Measurements from ENCODE around the gene TPX2.

Gene TPX2

GRCh38 chr20:31721408-31722256, 17.5 kb upstream of the TPX2 start:
- Histone ChIP-seq H3K4me2 (peak overlapping the region; percentile 89 to 99 (median 96)), H4K20me1 (peaks cover 3 to 42% (median 35%) of the 10 kb centered on the region in 11 experiments; a peak in 14 of 22 replicates), H3K4me1 (peaks cover 37 to 62% (median 60%) of the 10 kb centered on the region in 10 experiments), H3K27me3 (no peaks in the 10 kb centered on the region), H3K27ac (peak overlapping the region; percentile 91 to 100 (median 97)), H3K9ac (peak overlapping the region; percentile 85 to 98 (median 96)), H3K36me3 (peaks cover 24 to 48% (median 31%) of the 10 kb centered on the region in 11 experiments), H3K4me3 (peak overlapping the region; percentile 68 to 90 (median 72)), H3K9me3 (replicated peaks in 1 of 11) (no peaks in the 10 kb centered on the region)
- no peak for TF ChIP-seq Cebpa-rat (IDR thresholded peaks at IDR 0.05)

GRCh38 chr20:31722257-31723068, 16.6 kb upstream of the TPX2 start, which contains the start of gene BCL2L1:
TSS of gene BCL2L1 (minus strand) at chr20:31722868. CDS start at chr20:31722218, 650 bp downstream.
- Histone ChIP-seq H3K27me3 (no peaks in the 10 kb centered on the region), H3K4me1 (peaks cover 35 to 60% (median 52%) of the 10 kb centered on the region in 10 experiments), H4K20me1 (peaks cover 0 to 34% (median 28%) of the 10 kb centered on the region in 11 experiments; a peak in 13 of 22 replicates)

GRCh38 chr20:31723069-31723318, 16.1 kb upstream of the TPX2 start:
- Histone ChIP-seq H3K4me3 (peak overlapping the region; percentile 68 to 90 (median 72)), H3K4me2 (peak overlapping the region; percentile 89 to 99 (median 96)), H3K4me1 (peaks cover 33 to 60% (median 47%) of the 10 kb centered on the region in 10 experiments), H3K27me3 (no peaks in the 10 kb centered on the region), H3K9ac (peak overlapping the region; percentile 85 to 98 (median 96)), H4K20me1 (peaks cover 0 to 29% (median 22%) of the 10 kb centered on the region in 11 experiments; a peak in 13 of 22 replicates), H3K36me3 (peaks cover 11 to 34% (median 17%) of the 10 kb centered on the region in 11 experiments; a peak in 20 of 22 replicates), H3K27ac (peak overlapping the region; percentile 91 to 100 (median 97)), H3K9me3 (replicated peaks in 1 of 11) (no peaks in the 10 kb centered on the region)
- TF ChIP-seq Cebpa-rat (IDR thresholded peaks at IDR 0.05) = no peak

More at GRCh38 chr20:31722257-31723068, 16.6 kb upstream of the TPX2 start, which contains the start of gene BCL2L1:
- H3K4me2 ChIP-seq = peak within 1 kb of the TSS; percentile 89 to 99 (median 96)
- peaks cover 17 to 39% (median 23%) of the 10 kb centered on the region in 11 experiments; a peak in 21 of 22 replicates for H3K36me3 ChIP-seq
- peak within 1 kb of the TSS; percentile 68 to 90 (median 72) for H3K4me3 ChIP-seq
- H3K27ac ChIP-seq = peak within 1 kb of the TSS; percentile 91 to 100 (median 97)
- peak within 1 kb of the TSS; percentile 85 to 98 (median 96) for H3K9ac ChIP-seq
- no peaks in the 10 kb centered on the region for H3K9me3 ChIP-seq (replicated peaks in 1 of 11)
- TF ChIP-seq Cebpa-rat (IDR thresholded peaks at IDR 0.05) = no peak

- Histone ChIP-seq H3K36me3 (peaks cover 8 to 31% (median 14%) of the 10 kb centered on the region in 11 experiments; a peak in 17 of 22 replicates), H3K27ac (peak overlapping the region; percentile 91 to 100 (median 97)), H3K4me2 (peak overlapping the region; percentile 89 to 99 (median 96)), H4K20me1 (peaks cover 0 to 24% (median 20%) of the 10 kb centered on the region in 11 experiments; a peak in 12 of 22 replicates), H3K27me3 (no peaks in the 10 kb centered on the region), H3K9ac (peak overlapping the region; percentile 85 to 98 (median 96)), H3K9me3 (replicated peaks in 1 of 11) (no peaks in the 10 kb centered on the region), H3K4me1 (peaks cover 28 to 56% (median 42%) of the 10 kb centered on the region in 10 experiments), H3K4me3 (peak overlapping the region; percentile 68 to 90 (median 72))
- TF ChIP-seq Cebpa-rat (IDR thresholded peaks at IDR 0.05) = no peak
These were observed 15.6 kb upstream of the TPX2 start for GRCh38 chr20:31723319-31724078.

GRCh38 chr20:31731321-31731717, 7.8 kb upstream of the TPX2 start:
- Histone ChIP-seq H3K36me3 (no peaks in the 10 kb centered on the region), H3K4me3 (no peak overlapping the region), H4K20me1 (no peaks in the 10 kb centered on the region), H3K9me3 (replicated peaks in 1 of 11) (no peaks in the 10 kb centered on the region), H3K27ac (peak overlapping the region in 8 of 11 experiments; percentile 41 to 59 (median 54); a peak in 11 of 22 replicates), H3K4me1 (peaks cover 0 to 28% (median 12%) of the 10 kb centered on the region in 10 experiments; a peak in 13 of 20 replicates), H3K27me3 (no peaks in the 10 kb centered on the region), H3K9ac (peak overlapping the region in 5 of 11 experiments; percentile 9 to 44 (median 27); a peak in 3 of 22 replicates), H3K4me2 (peak overlapping the region in 7 of 11 experiments; percentile 20 to 53 (median 32); a peak in 12 of 22 replicates)
- TF ChIP-seq Cebpa-rat (IDR thresholded peaks at IDR 0.05) = no peak

- Histone ChIP-seq H4K20me1 (peaks cover 0 to 38% (median 21%) of the 10 kb centered on the region in 11 experiments; a peak in 11 of 22 replicates), H3K4me2 (peak overlapping the region; percentile 82 to 96 (median 87)), H3K4me3 (peak overlapping the region; percentile 77 to 93 (median 84)), H3K27ac (peak overlapping the region in 10 of 11 experiments; percentile 55 to 95 (median 88); a peak in 20 of 22 replicates), H3K27me3 (no peaks in the 10 kb centered on the region), H3K4me1 (peaks cover 38 to 45% (median 42%) of the 10 kb centered on the region in 10 experiments), H3K9ac (peak overlapping the region; percentile 76 to 94 (median 89)), H3K9me3 (replicated peaks in 1 of 11) (no peaks in the 10 kb centered on the region), H3K36me3 (peaks cover 0 to 30% (median 26%) of the 10 kb centered on the region in 11 experiments; a peak in 18 of 22 replicates)
- no peak for TF ChIP-seq Cebpa-rat (IDR thresholded peaks at IDR 0.05)
These were observed 474 bp downstream of the TPX2 start for GRCh38 chr20:31739550-31739977.

GRCh38 chr20:31740208-31740607, 1.1 kb downstream of the TPX2 start:
- Histone ChIP-seq H3K27me3 (no peaks in the 10 kb centered on the region), H4K20me1 (peaks cover 0 to 45% (median 21%) of the 10 kb centered on the region in 11 experiments; a peak in 12 of 22 replicates), H3K4me3 (peak overlapping the region; percentile 77 to 93 (median 84); a peak in 19 of 20 replicates), H3K4me1 (peaks cover 38 to 45% (median 42%) of the 10 kb centered on the region in 10 experiments), H3K9ac (peak overlapping the region; percentile 76 to 94 (median 89); a peak in 21 of 22 replicates), H3K36me3 (peaks cover 0 to 36% (median 32%) of the 10 kb centered on the region in 11 experiments; a peak in 18 of 22 replicates), H3K9me3 (replicated peaks in 1 of 11) (no peaks in the 10 kb centered on the region), H3K27ac (peak overlapping the region in 10 of 11 experiments; percentile 55 to 95 (median 88); a peak in 18 of 22 replicates), H3K4me2 (peak overlapping the region; percentile 82 to 96 (median 87))
- no peak for TF ChIP-seq Cebpa-rat (IDR thresholded peaks at IDR 0.05)
